AG09319 (cell line): ENCODE measurements around the gene VCX3B.
"Not testable (repeated sequence)": the region's sequence is repeated elsewhere in the genome, so short reads cannot be mapped to it uniquely, and the experiment has no call there.

Experiments used
- DNase-seq: peaks from one replicate; pipeline ENCODE4 v3.0.0-alpha.2; 2010; ENCODE audit warnings: low read depth; ENCODE audit errors: extremely low read depth
- CTCF ChIP-seq: IDR thresholded peaks from 2 replicates; pipeline ENCODE4 v1.5.1; 2011; ENCODE audit warnings: low read depth, mild to moderate bottlenecking, inconsistent platforms, low read length, moderate library complexity

Gene VCX3B

GRCh38 chrX:8447368-8447767 is 17.3 kb upstream of the VCX3B start:
- TF ChIP-seq CTCF: no peak
- DNase-seq: no peak

GRCh38 chrX:8452343-8452742 is 12.3 kb upstream of the VCX3B start:
- not testable (repeated sequence) for DNase-seq

GRCh38 chrX:8453611-8454010 is 11.0 kb upstream of the VCX3B start:
- TF ChIP-seq CTCF: no peak
- DNase-seq: no peak

- DNase-seq: no peak
- TF ChIP-seq CTCF: no peak
Measured at GRCh38 chrX:8455557-8455956, 9.1 kb upstream of the VCX3B start.

- no peak for TF ChIP-seq CTCF
- DNase-seq: no peak
Measured at GRCh38 chrX:8462488-8462887, 2.1 kb upstream of the VCX3B start.

GRCh38 chrX:8484360-8484949 is 19.8 kb downstream of the VCX3B start:
- no peak for DNase-seq
- TF ChIP-seq CTCF: no peak

- not testable (repeated sequence) for DNase-seq
Measured at GRCh38 chrX:8495036-8495435, 30.4 kb downstream of the VCX3B start.

- DNase-seq: no peak
- TF ChIP-seq CTCF: no peak
Measured at GRCh38 chrX:8500203-8500602, 35.6 kb downstream of the VCX3B start.

GRCh38 chrX:8502101-8502500 is 37.5 kb downstream of the VCX3B start:
- DNase-seq: not testable (repeated sequence)
